Stimulated activated CD8-positive, alpha-beta memory T cell treated with anti-CD3 and anti-CD28 coated beads, Interleukin-12 subunit alpha, Interleukin-12 subunit beta, amount 100 ng/mL, for 4 hours (primary cell): ENCODE results near the gene IKZF3.
"Not testable (repeated sequence)": the region's sequence is repeated elsewhere in the genome, so short reads cannot be mapped to it uniquely, and the experiment has no call there.

Experiments used
- DNase-seq: peaks from one replicate; pipeline ENCODE4 v3.0.0-alpha.2; 2020; ENCODE audit warnings: low read depth

Gene IKZF3

DNA sequence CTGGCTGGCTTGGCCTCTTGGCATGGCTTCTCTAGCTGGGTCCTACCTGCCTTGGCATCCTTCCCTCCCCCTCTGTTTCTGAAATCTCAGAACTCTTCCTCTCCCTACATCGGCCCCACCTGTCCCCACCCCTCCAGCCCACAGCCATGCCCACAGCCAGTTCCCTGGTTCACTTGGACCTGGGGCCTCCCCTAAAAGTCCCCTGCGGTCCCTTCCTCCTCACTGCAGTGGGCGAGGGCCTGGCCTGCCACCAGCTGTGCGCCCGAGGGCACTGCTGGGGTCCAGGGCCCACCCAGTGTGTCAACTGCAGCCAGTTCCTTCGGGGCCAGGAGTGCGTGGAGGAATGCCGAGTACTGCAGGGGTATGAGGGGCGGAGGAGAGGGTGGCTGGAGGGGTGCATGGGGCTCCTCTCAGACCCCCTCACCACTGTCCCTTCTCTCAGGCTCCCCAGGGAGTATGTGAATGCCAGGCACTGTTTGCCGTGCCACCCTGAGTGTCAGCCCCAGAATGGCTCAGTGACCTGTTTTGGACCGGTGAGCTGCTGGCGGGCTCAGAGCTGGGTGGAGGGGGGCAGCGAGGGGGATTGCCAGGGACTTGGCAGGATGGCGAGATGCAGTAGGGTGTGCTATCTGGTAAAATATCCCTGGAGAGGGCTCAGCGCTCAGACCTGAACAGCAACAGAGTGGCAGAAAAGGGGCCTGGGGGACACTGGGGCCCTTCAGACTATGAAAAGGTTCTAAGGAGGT is 147.9 kb downstream of the IKZF3 start:
- DNase-seq = no peak

DNA sequence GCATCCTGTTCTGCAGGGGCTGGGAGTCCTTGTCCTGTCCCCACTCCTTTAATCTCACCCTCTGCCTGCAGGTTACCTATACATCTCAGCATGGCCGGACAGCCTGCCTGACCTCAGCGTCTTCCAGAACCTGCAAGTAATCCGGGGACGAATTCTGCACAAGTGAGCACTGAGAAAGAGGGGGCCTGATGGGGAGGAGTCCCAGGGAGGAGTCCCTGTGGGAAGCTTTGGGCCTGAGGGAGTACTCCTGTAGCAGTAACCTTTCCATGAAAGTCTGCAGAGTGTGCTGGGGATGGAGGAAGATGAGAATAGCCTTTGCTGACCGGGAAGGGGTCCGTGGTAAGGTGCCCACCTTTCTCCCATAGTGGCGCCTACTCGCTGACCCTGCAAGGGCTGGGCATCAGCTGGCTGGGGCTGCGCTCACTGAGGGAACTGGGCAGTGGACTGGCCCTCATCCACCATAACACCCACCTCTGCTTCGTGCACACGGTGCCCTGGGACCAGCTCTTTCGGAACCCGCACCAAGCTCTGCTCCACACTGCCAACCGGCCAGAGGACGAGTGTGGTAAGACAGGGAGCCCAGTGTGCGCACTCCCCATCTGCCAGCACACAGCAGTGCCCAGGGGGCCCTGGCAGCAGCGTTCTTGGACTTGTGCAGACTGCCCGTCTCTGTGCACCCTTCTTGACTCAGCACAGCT is 148.6 kb downstream of the IKZF3 start:
- no peak for DNase-seq

DNA sequence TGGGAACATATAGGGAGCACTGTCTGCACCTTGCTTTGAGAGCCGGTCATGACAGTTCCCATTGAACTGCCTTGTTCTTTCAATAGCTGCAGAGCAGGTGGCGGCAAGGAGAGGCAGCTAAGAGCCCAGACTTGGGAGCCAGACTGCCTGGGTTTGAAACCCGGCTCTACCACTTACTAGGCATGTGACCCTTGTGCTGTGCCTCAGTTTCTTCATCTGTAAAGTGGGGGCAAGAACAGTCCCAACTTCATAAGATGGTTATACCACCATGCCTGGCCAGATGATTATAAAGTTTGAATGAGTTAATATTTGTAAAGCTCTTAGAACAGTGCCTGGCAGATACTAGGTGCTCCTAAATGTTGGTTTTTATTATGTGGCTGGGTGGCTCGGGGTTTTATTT is 149.9 kb downstream of the IKZF3 start:
- DNase-seq = no peak

DNA sequence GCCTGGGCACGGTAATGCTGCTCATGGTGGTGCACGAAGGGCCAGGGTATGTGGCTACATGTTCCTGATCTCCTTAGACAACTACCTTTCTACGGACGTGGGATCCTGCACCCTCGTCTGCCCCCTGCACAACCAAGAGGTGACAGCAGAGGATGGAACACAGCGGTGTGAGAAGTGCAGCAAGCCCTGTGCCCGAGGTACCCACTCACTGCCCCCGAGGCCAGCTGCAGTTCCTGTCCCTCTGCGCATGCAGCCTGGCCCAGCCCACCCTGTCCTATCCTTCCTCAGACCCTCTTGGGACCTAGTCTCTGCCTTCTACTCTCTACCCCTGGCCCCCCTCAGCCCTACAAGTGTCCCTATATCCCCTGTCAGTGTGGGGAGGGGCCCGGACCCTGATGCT is 152.3 kb downstream of the IKZF3 start:
- no peak for DNase-seq

DNA sequence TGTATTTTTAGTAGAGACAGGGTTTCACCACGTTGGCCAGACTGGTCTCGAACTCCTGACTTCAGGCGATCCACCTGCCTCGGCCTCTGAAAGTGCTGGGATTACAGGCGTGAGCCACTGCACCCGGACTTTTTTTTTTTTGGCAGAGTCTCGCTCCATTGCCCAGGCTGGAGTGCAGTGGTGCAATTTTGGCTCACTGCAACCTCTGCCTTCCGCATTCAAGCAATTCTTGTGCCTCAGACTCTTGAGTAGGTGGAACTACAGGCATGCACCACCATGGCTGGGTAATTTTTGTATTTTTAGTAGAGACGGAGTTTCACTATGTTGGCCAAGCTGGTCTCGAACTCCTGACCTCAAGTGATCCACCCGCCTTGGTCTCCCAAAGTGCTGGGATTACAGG is 153.0 kb downstream of the IKZF3 start:
- not testable (repeated sequence) for DNase-seq

DNA sequence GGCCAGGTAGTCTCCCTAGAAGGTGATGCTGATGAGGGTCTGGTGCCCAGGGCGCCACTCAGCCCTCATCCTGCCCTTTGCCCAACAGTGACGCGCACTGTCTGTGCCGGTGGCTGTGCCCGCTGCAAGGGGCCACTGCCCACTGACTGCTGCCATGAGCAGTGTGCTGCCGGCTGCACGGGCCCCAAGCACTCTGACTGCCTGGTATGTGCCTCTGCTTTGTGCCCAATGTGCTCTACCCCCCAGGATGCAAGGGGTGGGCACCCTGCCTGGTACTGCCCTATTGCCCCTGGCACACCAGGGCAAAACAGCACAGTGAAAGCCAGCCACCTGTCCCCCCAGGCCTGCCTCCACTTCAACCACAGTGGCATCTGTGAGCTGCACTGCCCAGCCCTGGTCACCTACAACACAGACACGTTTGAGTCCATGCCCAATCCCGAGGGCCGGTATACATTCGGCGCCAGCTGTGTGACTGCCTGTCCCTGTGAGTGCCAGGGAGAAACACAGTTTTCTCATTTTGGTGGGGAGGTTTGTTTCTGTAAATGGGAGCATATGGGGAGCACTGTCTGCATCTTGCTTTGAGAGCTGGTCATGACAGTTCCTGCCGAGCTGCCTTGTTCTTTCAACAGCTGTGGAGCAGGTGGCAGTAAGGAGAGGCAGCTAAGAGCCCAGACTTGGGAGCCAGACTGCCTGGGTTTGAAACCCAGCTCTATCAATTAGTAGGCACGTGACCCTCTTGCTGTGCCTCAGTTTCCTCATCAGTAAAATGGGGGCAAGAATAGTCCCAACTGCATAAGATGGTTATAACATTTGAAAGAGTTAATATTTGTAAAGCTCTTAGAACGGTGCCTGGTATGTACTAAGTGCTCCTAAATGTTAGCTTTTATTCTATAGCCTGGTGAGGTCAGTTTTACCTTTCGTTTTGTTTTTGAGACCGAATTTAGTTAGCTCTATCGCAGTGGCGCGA is 153.8 kb downstream of the IKZF3 start:
- DNase-seq = no peak

DNA sequence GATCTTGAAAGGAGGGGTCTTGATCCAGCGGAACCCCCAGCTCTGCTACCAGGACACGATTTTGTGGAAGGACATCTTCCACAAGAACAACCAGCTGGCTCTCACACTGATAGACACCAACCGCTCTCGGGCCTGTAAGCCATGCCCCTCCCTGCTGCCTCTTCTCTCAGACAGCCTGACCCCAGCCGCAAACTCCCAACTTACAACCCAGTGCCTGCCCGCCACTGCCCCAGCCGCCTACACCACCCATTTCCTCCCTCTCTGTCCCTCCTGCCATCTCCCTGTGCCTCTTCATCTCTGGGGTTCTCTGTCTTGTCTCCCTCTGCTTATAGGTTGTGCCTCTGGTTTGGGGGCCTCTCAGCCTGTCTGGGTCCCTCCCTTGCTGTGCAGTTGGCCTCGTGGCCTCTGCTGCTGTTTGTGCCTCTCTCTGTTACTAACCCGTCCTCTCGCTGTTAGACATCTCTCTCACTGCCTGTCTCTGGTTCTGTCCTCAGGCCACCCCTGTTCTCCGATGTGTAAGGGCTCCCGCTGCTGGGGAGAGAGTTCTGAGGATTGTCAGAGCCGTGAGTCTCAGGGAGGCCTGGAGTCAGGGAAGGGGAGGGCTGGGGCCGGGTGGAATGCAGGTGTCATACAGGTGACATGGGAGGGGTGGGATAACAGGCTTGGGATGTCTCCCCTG is 154.7 kb downstream of the IKZF3 start:
- no peak for DNase-seq
